Thyroid gland (tissue), 4 donors: ENCODE data around the gene SNIP1.
"Not testable (repeated sequence)": the region's sequence is repeated elsewhere in the genome, so short reads cannot be mapped to it uniquely, and the experiment has no call there.

Experiments used
- CTCF ChIP-seq, 6 experiments: fragments of 200-600 bp in 3 of 6; fragments of 450-650 bp in 3 of 6; sonication (generic) in 3 of 6; IDR thresholded peaks; one replicate each; pipeline ENCODE4 v1.5.1; 2016 to 2019; ENCODE audit warnings: antibody characterized with exemption in 6 of 6, mild to moderate bottlenecking in 2 of 6, inconsistent platforms in 1 of 6, moderate library complexity in 1 of 6
- POLR2A ChIP-seq, 2 donors: fragments of 450-650 bp; IDR thresholded peaks; one replicate each; pipeline ENCODE4 v1.6.1; 2017; ENCODE audit warnings: antibody characterized with exemption in 2 of 2, mild to moderate bottlenecking in 2 of 2, moderate library complexity in 1 of 2

DNA sequence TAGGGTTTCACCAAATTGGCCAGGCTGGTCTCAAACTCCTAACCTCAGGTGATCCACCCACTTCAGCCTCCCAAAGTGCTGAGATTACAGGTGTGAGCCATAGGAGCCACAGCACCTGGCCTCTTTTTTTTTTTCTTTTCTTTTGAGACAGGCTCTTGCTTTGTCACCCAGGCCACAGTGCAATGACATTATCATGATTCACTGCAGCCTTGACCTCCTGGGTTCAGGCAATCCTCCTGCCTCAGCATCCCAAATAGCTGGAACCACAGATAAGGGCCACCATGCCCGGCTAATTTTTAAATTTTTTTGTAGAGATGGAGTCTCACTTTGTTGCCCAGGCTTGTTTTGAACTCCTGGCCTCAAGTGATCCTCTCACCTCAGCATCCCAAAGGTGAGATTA lies 24.2 kb downstream of the SNIP1 start:
- TF ChIP-seq POLR2A, CTCF (IDR thresholded peaks at IDR 0.05): not testable (repeated sequence)
